Hepatocyte (in vitro differentiated cells): Measurements from ENCODE around the gene TMEM255B. TPM values are rescaled to one million over a fixed set of nuclear protein-coding genes. Genes with fewer than 3 reads are reported as not detected.

ENCODE experiments used
- DNase-seq: peaks from one replicate; pipeline ENCODE4 v3.0.0-alpha.2; 2016; ENCODE audit warnings: low spot score
- H2AFZ ChIP-seq: fragments of 200-600 bp; sonication (generic); 2 replicates; pipeline ENCODE4 v1.6.0; 2016; ENCODE audit warnings: antibody characterized with exemption, mild to moderate bottlenecking
- H3K27ac ChIP-seq: fragments of 200-600 bp; sonication (generic); 2 replicates; pipeline ENCODE4 v1.5.1; 2016; ENCODE audit warnings: mild to moderate bottlenecking
- H3K27me3 ChIP-seq: fragments of 200-600 bp; sonication (generic); 2 replicates; pipeline ENCODE4 v1.6.1; 2016
- H3K36me3 ChIP-seq: fragments of 200-600 bp; sonication (generic); replicated peaks from 2 replicates; pipeline ENCODE4 v1.5.1; 2016; ENCODE audit warnings: low read depth; ENCODE audit not compliant: insufficient read depth
- H3K4me1 ChIP-seq: fragments of 200-600 bp; sonication (generic); 2 replicates; pipeline ENCODE4 v1.5.1; 2016; ENCODE audit warnings: mild to moderate bottlenecking, moderate library complexity; ENCODE audit not compliant: insufficient read depth
- H3K4me2 ChIP-seq: fragments of 200-600 bp; sonication (generic); 2 replicates; pipeline ENCODE4 v1.6.0; 2016
- H3K4me3 ChIP-seq: fragments of 200-600 bp; sonication (generic); 2 replicates; pipeline ENCODE4 v1.5.1; 2016; ENCODE audit warnings: mild to moderate bottlenecking
- H3K79me2 ChIP-seq: fragments of 200-600 bp; sonication (generic); 2 replicates; pipeline ENCODE4 v1.6.0; 2017; ENCODE audit warnings: mild to moderate bottlenecking
- H3K9me2 ChIP-seq: fragments of 200-600 bp; sonication (generic); replicated peaks from 2 replicates; pipeline ENCODE4 v1.6.0; 2017; ENCODE audit warnings: mild to moderate bottlenecking; ENCODE audit not compliant: insufficient read depth
- H3K9me3 ChIP-seq: fragments of 200-600 bp; sonication (generic); 2 replicates; pipeline ENCODE4 v1.5.1; 2016; ENCODE audit warnings: low read depth, mild to moderate bottlenecking
- H4K20me1 ChIP-seq: fragments of 200-600 bp; sonication (generic); 2 replicates; pipeline ENCODE4 v1.6.0; 2016; ENCODE audit warnings: mild to moderate bottlenecking; ENCODE audit not compliant: insufficient read depth, poor library complexity, severe bottlenecking
- EZH2 ChIP-seq: fragments of 200-600 bp; sonication (generic); IDR thresholded peaks from 2 replicates; pipeline ENCODE4 v1.6.1; 2016; ENCODE audit warnings: antibody characterized with exemption, mild to moderate bottlenecking, borderline replicate concordance
- EZH2phosphoT487 ChIP-seq: fragments of 200-600 bp; sonication (generic); IDR thresholded peaks from one replicate; pipeline ENCODE4 v1.6.1; 2018; ENCODE audit warnings: antibody characterized with exemption, mild to moderate bottlenecking, low read depth, moderate library complexity; ENCODE audit not compliant: unreplicated experiment, severe bottlenecking
- WGBS: methylation state at CpG from one replicate; pipeline ENCODE4 v1.1.6; 2016; ENCODE audit warnings: low lambda C conversion rate; ENCODE audit errors: missing lambda C conversion rate; 5-methylcytosine and 5-hydroxymethylcytosine counted together
- polyA plus RNA-seq: library from polyadenylated mRNA; unstranded; fragments of >200 nt; fragmentation: Nextera tagmentation; extraction: Ambion mirVana; gene quantifications from 2 replicates; pipeline ENCODE4 v1.2.1, GENCODE V29; 2016
- total RNA-seq: library from RNA; depleted of rRNA; stranded (reverse); fragments of >200 nt; gene quantifications from 2 replicates; pipeline ENCODE4 v1.2.3, GENCODE V29; 2014
- TF ChIP-seq, protein P1 (sequence below): fragments of 200-600 bp; sonication (generic); IDR thresholded peaks from 2 replicates; pipeline ENCODE4 v1.5.1; 2016; ENCODE audit warnings: antibody characterized with exemption, mild to moderate bottlenecking; ENCODE audit not compliant: poor library complexity

TMEM255B gene
- total and polyA plus RNA-seq, 2 experiments from 2014 or later = 0.10 to 4.0 TPM

DNA sequence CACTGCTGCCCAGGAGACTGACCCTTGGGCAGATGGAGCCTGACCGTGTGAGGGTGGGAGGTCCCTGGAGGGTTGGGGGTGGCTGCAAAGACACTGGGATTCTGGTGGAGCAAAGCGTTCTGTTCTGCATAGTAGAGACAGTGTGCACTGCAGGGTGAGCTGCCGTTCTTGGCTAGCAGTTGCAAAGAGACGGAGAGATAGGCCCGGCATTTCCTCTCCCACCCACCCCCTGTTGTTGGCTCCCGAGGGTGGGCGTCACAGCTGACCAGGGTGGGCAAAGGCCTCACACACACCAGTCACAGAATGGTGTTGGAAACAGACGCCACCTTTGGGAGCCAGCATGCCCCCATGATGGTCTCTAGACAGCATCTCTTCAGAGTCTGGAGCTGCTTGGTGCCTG is 11.4 kb downstream of the TMEM255B start:
- Histone ChIP-seq H4K20me1 (no peaks in the 10 kb centered on the region), H3K36me3 (no peaks in the 10 kb centered on the region), H3K9me2 (no peaks in the 10 kb centered on the region), H3K27ac (no peak overlapping the region), H3K9me3 (no peaks in the 10 kb centered on the region), H2AFZ (no peak overlapping the region), H3K27me3 (no peaks in the 10 kb centered on the region), H3K4me3 (no peak overlapping the region), H3K79me2 (no peaks in the 10 kb centered on the region), H3K4me1 (no peaks in the 10 kb centered on the region), H3K4me2 (no peak overlapping the region)
- WGBS = 90% methylated on average over 3 of the region's 8 CpGs
- DNase-seq = no peak
- TF ChIP-seq EZH2phosphoT487 = no peak
- no peak for TF ChIP-seq EZH2
- TF ChIP-seq, protein P1, sequence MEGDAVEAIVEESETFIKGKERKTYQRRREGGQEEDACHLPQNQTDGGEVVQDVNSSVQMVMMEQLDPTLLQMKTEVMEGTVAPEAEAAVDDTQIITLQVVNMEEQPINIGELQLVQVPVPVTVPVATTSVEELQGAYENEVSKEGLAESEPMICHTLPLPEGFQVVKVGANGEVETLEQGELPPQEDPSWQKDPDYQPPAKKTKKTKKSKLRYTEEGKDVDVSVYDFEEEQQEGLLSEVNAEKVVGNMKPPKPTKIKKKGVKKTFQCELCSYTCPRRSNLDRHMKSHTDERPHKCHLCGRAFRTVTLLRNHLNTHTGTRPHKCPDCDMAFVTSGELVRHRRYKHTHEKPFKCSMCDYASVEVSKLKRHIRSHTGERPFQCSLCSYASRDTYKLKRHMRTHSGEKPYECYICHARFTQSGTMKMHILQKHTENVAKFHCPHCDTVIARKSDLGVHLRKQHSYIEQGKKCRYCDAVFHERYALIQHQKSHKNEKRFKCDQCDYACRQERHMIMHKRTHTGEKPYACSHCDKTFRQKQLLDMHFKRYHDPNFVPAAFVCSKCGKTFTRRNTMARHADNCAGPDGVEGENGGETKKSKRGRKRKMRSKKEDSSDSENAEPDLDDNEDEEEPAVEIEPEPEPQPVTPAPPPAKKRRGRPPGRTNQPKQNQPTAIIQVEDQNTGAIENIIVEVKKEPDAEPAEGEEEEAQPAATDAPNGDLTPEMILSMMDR = no peak

DNA sequence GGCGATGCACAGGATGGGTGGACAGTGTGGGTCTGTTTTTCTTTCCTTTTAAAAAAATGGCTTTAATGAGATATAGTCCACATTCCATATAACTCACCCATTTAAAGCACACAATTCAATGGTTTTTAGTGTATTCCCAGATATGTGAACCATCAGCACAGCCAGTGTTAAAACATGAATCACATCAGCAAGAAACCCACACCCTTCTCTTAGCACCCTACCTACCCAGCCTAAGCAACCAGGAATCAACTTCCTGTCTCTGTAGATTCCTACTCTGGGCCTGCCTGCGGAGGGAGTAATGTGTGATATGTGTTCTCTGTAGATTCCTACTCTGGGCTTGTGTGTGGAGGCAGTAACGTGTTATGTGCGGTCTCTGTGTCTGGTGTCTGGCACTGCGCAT is 11.9 kb downstream of the TMEM255B start:
- Histone ChIP-seq H3K4me3 (no peak overlapping the region), H2AFZ (no peak overlapping the region), H3K9me3 (no peaks in the 10 kb centered on the region), H3K36me3 (no peaks in the 10 kb centered on the region), H3K4me1 (no peaks in the 10 kb centered on the region), H3K27me3 (no peaks in the 10 kb centered on the region), H3K4me2 (no peak overlapping the region), H3K9me2 (no peaks in the 10 kb centered on the region), H3K79me2 (no peaks in the 10 kb centered on the region), H4K20me1 (no peaks in the 10 kb centered on the region), H3K27ac (no peak overlapping the region)
- 94% methylated on average over 5 of the region's 5 CpGs for WGBS
- DNase-seq = no peak
- TF ChIP-seq, protein P1 = no peak
- no peak for TF ChIP-seq EZH2
- TF ChIP-seq EZH2phosphoT487 = no peak

DNA sequence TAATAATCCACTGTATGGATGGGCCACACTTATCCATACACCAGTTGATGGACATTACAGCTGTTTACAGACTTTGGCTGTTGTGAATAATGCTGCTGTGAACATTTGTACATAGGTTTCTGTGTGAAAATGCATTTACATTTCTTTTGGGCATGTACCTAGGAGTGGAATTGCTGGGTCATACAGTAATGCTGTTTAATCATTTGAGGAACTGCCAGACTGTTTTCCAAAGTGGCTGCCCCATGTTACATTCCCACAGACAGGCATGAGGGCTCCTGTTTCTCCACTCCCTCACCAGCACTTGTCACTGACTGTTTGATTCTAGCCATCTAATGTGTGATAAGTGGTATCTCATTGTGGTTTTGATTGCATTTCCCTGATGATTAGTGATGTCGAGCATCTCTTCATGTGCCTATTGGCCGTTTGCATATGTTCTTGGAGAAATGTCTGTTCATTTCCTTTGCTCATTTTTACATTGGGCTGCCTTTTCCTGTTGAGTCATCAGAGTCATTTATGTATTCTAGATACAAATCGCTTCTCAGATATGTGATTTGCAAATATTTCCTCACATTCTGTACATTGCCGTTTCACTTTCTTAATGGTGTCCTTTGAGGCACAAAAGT is 12.8 kb downstream of the TMEM255B start:
- H3K4me3 ChIP-seq = no peak overlapping the region
- no peaks in the 10 kb centered on the region for H3K79me2 ChIP-seq
- no peaks in the 10 kb centered on the region for H3K9me3 ChIP-seq
- H3K27ac ChIP-seq = no peak overlapping the region
- H3K9me2 ChIP-seq = no peaks in the 10 kb centered on the region
- TF ChIP-seq, protein P1 = no peak
- TF ChIP-seq EZH2 (no peak), EZH2phosphoT487 (no peak)
- no peak overlapping the region for H2AFZ ChIP-seq
- no peaks in the 10 kb centered on the region for H4K20me1 ChIP-seq
- no peak overlapping the region for H3K4me2 ChIP-seq
- DNase-seq = no peak
- H3K36me3 ChIP-seq = no peaks in the 10 kb centered on the region
- WGBS = 62% methylated on average over 4 of the region's 4 CpGs
- H3K27me3 ChIP-seq = no peaks in the 10 kb centered on the region
- no peaks in the 10 kb centered on the region for H3K4me1 ChIP-seq
